Pulmonary artery endothelial cell (primary cell): ENCODE results near the gene MARCHF3. TPM values are rescaled to one million over a fixed set of nuclear protein-coding genes. Genes with fewer than 3 reads are reported as not detected.
A peak's percentile ranks its signal among the peaks of the same experiment; 100 is the strongest.
"Not testable (repeated sequence)": the region's sequence is repeated elsewhere in the genome, so short reads cannot be mapped to it uniquely, and the experiment has no call there.

Experiments used
- DNase-seq: peaks from one replicate; pipeline ENCODE4 v3.0.0-alpha.2; 2011; ENCODE audit warnings: low read depth, low spot score
- total RNA-seq: library from RNA; depleted of rRNA; stranded (reverse); fragments of >200 nt; gene quantifications from 2 replicates; pipeline ENCODE4 v1.2.3, GENCODE V29; 2014

Gene MARCHF3
- total RNA-seq, 1 donor from 2014 or later = 101 TPM

DNA sequence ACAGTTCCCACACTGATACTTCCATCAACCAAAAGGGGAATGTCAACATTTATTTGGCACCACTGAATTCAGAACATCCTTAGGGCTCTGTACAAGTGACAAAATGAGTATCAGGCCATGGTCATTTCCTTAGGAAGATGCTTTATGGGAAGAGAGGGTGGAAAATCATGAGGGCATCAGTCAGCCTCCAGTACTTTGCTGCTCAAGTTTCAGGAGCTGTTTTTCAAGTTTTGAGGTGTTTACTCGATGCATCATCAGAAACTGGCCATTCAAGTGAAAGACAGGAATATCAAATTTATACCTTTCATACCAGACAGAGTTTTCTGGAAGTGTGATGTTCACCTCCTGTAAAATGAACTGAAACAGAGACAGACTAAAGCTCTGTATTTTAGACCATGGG, 21.2 kb upstream of the MARCHF3 start:
- DNase-seq = no peak

DNA sequence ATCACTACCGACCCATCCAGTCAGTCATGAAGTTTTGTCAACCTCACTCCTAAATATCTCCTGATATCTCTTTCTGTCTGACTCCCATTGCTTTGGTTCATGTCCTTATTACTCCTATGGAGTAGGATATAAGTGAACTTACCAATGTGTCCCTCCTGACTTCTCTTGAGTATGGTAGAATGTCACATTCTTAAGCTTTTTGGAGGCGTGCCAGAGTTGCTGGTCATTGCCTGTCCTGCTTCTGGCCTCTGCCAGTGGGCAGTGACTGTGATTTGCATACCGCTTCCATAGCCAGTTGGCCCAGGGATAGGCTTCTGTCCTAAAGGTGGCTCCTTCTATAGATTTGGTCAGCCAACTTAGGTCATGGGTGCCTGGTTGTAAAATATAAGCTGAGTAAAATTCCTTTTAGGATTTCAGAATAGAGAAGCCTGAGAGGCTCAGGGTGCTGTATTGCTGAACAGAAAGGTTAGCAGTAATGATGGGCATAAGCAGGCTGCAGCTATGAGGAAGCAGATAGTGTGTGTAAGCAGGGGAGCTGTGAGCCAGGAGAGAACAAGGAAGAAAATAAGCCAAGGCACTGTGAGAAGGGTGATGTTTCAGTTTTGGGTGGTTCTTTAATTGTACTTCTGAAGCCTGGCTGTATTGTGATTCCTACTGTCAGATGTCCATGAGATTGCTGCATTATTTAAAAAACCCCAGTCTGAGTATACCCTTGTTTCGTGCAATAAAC, 16.1 kb upstream of the MARCHF3 start:
- DNase-seq = no peak

DNA sequence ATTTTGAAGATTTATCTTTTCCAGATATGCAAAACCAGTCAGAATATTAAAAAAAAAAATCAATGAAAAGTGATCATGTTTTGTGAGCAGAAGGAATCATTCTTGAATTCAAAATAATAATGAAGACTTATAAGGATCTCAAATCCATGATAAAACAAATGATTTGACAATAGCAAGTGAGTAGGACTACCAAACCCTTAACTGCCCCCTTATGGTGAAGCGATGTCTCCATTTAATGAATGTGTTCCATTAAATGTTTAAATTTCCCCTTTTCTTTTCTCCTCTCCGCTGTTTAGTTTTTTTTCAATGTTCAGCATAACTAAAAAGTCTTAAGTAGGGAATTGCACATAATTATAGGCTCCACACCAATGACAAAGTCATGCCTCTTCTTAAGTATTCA, 12.2 kb upstream of the MARCHF3 start:
- DNase-seq = no peak

DNA sequence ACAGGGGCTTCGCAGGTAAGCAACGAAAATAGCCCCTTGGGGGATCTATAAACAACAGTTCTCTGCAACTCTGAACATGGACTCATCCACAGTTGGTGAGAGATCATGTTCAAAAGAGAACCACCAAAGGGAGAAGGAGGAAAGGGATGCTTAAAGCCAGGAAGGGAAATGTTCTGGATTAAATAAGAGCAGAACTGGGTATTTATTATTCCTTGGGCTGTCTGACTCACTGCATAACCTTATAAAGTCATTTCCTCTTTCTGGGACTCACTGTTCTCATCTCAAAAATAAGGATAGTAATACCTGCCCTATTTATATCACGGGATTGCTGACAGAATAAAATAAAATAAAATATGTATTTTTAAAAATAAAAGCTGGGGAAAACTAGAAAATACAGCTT, 11.2 kb upstream of the MARCHF3 start:
- DNase-seq = peak; percentile 49

DNA sequence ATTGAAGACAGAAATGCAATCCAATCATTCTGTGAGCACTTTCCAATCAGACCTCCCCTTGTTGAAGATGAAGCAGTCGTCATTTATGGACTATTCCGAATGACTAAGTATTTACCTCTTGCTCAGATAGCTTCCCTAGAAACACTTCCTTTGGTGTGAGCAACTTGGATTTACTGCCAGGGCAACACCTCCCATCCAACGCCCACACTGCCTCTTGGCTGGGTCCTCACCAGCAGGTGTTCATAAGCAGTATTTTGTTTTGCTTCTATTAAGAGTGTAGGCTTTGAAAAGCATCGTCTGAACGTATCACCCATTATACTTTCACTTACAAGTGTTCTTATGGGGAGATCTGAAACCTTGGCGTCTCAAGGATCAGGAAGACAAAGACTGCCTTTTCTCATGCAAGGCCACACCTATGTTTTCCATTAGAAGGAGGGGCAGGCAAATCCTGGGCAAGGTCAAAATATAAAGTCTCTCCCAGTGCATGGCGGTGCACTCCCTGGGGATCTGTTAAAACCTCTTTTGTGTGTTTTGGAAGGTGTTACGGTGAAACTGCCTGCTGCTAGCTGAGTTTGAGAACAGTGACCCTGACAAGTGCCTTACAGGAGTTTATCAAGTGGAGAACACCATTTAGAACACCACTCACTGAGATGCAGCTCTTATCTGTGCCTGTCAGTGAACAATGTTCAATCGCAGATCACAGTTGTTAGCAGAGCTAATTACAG, 10.6 kb upstream of the MARCHF3 start:
- peak; percentile 85 for DNase-seq

DNA sequence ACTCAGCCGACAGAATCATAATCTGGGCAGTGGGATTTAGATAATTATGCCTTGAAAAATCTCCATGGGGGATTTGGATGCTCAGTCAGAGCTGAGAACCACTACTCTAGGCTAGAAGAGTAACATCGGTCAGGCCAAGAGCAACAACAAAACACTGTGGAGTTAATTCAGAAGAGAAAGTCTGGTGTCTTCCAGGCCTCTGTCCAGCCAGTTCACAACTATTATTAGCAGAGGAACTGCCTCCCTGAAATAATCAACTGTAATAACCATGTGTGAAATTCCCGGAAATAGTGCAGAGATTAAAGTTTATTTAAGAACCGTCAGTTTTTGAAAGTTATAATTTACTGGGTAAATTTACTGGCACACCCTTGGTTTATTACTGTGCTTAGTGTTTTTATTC, 8.2 kb upstream of the MARCHF3 start:
- no peak for DNase-seq

- DNase-seq = no peak
These were observed 1.5 kb upstream of the MARCHF3 start for GRCh38 chr5:127031863-127032232.

DNA sequence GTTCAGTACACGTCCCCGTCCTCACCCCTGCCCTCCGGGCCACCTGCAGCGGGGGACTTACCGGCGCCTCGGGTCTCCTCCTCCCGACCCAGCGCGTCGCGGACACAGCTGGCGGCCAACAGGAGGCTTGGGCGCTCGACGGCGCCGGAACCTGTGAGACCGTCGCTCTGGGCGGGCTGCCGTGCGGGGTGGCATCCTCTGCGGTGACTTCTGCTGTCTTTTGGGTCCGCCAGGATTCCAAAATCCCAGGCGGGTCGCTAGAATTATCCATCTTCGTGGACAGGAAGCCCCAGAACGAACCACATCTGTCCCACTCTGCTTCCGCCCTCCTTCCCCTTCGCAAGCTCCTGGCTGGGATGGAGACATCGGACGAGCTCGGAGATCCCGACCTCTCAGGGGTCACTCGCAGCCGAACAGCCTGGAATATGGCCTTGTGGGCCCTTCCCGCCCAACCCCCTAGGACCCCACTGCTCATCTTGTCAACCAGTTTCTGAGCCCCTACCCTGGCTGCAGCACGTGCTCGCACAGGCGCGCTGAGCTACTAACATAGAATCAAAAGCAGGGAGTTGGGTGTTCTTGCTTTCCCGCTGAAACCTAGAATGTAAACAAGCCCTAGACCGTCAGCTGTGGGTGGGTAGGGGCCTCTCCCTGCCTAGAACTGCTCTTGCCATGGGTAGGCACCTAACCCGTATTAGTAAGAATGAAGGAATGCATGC, 947 bp upstream of the MARCHF3 start:
- no peak for DNase-seq

- DNase-seq = no peak
These were observed 638 bp downstream of the MARCHF3 start for GRCh38 chr5:127029581-127030258.

GRCh38 chr5:127028822-127029457, 1.4 kb downstream of the MARCHF3 start:
- no peak for DNase-seq

DNA sequence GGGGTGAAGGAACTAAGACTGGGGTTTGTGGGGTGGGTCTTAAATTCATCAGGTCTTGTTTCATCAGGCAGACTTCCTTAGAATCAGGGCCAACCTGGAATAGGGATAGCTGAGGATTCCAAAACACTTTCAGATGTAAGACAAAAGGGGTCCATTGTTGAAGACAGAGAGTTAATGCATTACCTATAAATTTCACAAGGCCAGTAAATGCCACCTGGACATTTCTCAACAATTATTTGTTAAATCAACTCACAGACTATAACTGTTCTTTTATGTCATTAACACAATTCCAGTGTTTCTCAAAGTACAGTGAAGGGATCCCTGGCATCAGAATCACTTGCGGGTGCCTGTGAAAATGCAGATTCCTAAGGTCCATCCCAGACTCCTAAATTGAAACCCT, 2.8 kb downstream of the MARCHF3 start:
- DNase-seq = no peak

DNA sequence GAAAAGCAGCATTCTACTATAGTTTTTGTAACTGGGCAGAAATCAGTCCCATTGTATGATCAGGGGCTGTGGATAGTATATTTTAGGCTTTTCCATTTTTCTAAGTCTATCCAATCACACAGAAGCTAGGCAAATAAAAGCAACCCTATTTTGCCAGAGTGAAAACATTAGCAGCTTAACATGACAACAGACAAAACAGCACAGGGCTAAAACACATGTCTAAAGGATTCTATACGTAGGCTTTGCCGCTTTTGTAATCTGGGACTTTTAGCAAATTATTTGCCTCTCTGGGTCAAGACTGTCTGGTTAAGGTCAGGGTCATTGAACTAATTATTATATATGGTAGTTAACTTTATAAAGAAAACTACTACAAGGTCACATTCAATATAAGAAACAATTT, 4.2 kb downstream of the MARCHF3 start:
- DNase-seq = no peak

DNA sequence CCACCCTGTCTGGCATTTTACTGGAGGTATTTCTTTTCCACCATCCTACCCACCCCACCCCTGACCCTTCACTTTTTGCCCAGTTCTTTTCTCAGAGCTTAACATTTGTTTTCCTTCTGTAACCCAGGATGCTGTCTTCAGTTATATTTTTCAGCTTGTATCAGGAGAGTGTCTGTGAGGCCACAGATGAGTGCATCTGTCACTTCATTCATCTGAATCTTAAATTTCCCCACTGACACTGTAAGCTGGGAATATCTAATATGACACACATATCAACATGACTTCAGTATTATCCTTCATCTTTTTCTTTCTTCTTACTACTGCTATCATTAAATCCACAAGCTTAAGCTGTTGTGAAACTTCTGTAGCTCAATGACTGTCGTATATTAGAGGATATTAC, 4.9 kb downstream of the MARCHF3 start:
- DNase-seq = no peak

DNA sequence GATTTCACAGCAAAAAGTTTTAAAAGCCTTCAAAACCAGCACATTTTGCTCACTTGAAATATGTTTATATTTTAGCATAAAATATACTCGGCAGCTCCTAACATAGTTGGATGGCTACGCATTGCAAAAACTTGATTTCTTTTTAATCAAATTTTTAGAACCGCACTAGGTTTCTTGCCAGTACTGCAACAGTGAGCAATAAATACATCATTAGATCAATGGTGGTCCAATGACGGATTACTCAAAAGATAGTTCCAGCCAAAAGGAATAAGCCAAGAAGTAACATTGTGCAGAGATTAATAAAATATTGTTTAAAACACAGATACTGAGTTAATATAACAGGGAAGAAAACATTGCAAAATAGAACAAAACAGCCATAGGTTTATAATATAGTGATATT, 5.5 kb downstream of the MARCHF3 start:
- no peak for DNase-seq

- DNase-seq = not testable (repeated sequence)
These were observed 6.7 kb downstream of the MARCHF3 start for GRCh38 chr5:127023552-127024191.

- DNase-seq = no peak
These were observed 7.5 kb downstream of the MARCHF3 start for GRCh38 chr5:127022846-127023245.

DNA sequence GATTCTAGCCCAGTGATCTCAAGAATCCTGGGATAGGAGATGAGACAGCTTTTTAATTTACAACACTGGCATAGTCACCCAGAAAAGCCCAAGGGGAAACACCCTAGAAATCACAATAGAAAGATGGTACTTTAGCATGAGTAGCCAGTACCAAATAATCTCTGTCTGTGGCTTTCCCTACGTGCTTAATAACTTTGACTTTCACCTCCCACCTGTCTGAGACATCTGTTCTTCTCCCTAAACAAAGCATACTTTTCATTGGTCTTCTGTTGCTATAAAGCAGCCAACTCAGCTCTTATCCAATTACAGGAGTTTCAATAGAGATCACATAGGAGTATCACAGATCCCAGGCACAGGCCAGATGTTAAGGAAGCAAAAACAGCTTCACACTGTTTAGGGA, 10.4 kb downstream of the MARCHF3 start:
- no peak for DNase-seq

GRCh38 chr5:127016722-127017121, 13.6 kb downstream of the MARCHF3 start:
- not testable (repeated sequence) for DNase-seq

DNA sequence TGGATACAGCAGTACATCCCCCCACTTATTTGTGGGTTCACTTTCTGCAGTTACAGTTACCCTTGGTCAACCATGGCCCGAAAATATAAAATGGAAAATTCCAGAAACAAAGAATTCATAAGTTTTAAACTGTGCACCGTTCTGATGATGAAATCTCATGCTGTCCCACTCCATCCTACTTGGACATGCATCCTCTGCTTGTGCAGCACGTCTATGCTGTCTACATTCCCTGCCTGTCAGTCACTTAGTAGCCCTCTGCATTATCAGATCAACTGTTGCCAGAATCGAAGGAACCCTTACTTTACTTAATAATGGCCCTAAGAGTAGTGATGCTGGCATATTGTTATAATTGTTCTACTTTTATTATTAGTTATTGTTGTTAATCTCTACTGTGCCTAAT, 14.6 kb downstream of the MARCHF3 start:
- no peak for DNase-seq

DNA sequence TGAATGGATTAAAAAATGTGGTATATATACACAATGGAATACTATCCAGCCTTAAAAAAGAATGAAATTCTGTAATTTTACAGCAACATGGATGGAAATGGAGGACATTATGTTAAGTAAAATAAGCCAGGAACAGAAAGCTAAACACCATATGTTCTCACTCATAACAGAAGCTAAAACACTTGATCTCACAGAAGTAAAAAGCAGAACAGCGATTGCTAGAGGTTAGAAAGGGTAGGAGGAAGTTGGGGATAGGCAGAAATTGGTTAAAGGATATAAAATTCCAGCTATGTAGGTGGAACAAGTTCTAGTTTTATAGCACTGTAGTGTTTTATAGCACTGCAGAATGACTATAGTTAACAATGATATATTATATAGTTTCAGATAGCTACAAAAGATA, 15.8 kb downstream of the MARCHF3 start:
- DNase-seq = no peak

- peak; percentile 43 for DNase-seq
These were observed 17.0 kb downstream of the MARCHF3 start for GRCh38 chr5:127013407-127013806.
